ENCODE measurements around the gene ATP6V0C. TPM values are rescaled to one million over a fixed set of nuclear protein-coding genes. Genes with fewer than 3 reads are reported as not detected.

ATP6V0C gene
- polyA plus RNA-seq, 3 donors = 176 to 310 (median 187) TPM

DNA sequence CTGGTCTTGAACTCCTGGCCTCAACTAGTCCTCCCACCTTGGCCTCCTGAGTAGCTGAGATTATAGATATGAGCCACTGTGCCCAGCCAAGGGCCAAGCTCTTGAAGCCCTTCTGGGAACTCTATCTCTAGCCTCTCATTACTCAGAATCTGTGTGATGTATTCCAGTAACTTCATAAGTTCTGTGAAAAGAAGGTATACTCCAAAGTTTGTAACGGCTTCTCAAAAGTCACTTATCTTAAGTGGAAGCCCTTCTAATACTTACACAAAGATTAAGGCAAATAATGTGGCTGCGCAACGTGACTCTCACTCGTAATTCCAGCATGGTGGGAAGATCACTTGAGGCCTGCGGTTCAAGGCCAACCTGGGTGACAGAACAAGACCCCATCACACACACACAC is 19.1 kb upstream of the ATP6V0C start:
- Histone ChIP-seq H3K27ac (ENCODE audit: low read depth in 1 of 2, low read length in 2 of 2) (peak overlapping the region; percentile 13 to 60), H3K4me2 (replicated peaks; ENCODE audit: extremely low read depth, low read length, poor library complexity, severe bottlenecking) (no peak overlapping the region), H3K4me3 (replicated peaks in 1 of 3; ENCODE audit: low read depth in 2 of 3, low read length in 3 of 3) (no peak overlapping the region), H2AFZ (ENCODE audit: insufficient read depth, low read depth, low read length, poor library complexity, severe bottlenecking) (peak overlapping the region; percentile 11), H4K20me1 (ENCODE audit: insufficient read depth, low read length) (no peaks in the 10 kb centered on the region), H3K9me3 (replicated peaks in 1 of 2; ENCODE audit: control insufficient read depth in 1 of 2, insufficient read depth in 1 of 2, low read length in 2 of 2) (no peaks in the 10 kb centered on the region), H3K27me3 (ENCODE audit: control insufficient read depth in 2 of 2, insufficient read depth in 2 of 2, low read length in 2 of 2) (no peaks in the 10 kb centered on the region), H3K4me1 (ENCODE audit: control insufficient read depth in 1 of 2, insufficient read depth in 2 of 2, low read length in 2 of 2) (peaks cover 5 to 7% of the 10 kb centered on the region in 2 donors), H3K9ac (ENCODE audit: insufficient read depth, low read length, poor library complexity, severe bottlenecking) (no peak overlapping the region), H3K79me2 (ENCODE audit: insufficient read depth, low read length) (peaks cover 22% of the 10 kb centered on the region), H3K36me3 (replicated peaks in 1 of 2; ENCODE audit: control insufficient read depth in 1 of 2, insufficient read depth in 2 of 2, low read length in 2 of 2) (peaks cover 23 to 44% of the 10 kb centered on the region in 2 donors)
- WGBS (ENCODE audit: insufficient coverage) = no CpG with 5 or more reads among the region's 5 CpGs
- no peak for DNase-seq
- H3K27me3 Mint-ChIP-seq (ENCODE audit: low read depth in 3 of 3) = no peaks in the 10 kb centered on the region
- peaks cover 31 to 45% of the 10 kb centered on the region in 2 donors for H3K36me3 Mint-ChIP-seq
- no peak overlapping the region for H3K4me3 Mint-ChIP-seq
- peak overlapping the region in 5 of 7 donors; percentile 46 to 76 (median 64) for H3K27ac Mint-ChIP-seq
- H3K4me1 Mint-ChIP-seq = peaks cover 4% of the 10 kb centered on the region
- H3K9me3 Mint-ChIP-seq = peaks cover 0 to 5% (median 2%) of the 10 kb centered on the region in 7 donors
- TF ChIP-seq, protein P1, sequence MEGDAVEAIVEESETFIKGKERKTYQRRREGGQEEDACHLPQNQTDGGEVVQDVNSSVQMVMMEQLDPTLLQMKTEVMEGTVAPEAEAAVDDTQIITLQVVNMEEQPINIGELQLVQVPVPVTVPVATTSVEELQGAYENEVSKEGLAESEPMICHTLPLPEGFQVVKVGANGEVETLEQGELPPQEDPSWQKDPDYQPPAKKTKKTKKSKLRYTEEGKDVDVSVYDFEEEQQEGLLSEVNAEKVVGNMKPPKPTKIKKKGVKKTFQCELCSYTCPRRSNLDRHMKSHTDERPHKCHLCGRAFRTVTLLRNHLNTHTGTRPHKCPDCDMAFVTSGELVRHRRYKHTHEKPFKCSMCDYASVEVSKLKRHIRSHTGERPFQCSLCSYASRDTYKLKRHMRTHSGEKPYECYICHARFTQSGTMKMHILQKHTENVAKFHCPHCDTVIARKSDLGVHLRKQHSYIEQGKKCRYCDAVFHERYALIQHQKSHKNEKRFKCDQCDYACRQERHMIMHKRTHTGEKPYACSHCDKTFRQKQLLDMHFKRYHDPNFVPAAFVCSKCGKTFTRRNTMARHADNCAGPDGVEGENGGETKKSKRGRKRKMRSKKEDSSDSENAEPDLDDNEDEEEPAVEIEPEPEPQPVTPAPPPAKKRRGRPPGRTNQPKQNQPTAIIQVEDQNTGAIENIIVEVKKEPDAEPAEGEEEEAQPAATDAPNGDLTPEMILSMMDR (IDR thresholded peaks at IDR 0.05) = no peak
- intact Hi-C loops (cut with micrococcal nuclease) = no loop called here

DNA sequence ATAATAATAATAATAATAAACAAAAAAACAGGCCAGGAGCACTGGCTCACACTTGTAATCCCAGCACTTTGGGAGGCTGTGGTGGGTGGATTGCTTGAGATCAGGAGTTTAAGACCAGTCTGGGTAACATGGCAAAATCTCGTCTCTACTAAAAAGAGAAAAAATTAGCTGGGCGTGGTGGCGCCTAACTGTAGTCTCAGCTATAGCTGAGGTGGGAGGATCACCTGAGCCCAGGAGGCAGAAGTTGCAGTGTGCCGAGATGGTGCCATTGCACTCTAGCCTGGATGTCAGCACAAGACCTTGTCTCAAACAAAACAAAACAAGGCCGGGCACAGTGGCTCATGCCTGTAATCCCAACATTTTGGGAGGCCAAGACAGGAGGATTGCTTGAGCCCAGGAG is 18.7 kb upstream of the ATP6V0C start:
- Mint-ChIP-seq H3K27me3 (ENCODE audit: low read depth in 3 of 3) (no peaks in the 10 kb centered on the region), H3K4me3 (no peak overlapping the region), H3K27ac (no peak overlapping the region), H3K4me1 (peaks cover 4% of the 10 kb centered on the region), H3K36me3 (peaks cover 29 to 44% of the 10 kb centered on the region in 2 donors), H3K9me3 (peaks cover 0 to 5% (median 2%) of the 10 kb centered on the region in 7 donors)
- peaks cover 23 to 41% of the 10 kb centered on the region in 2 donors for H3K36me3 ChIP-seq (replicated peaks in 1 of 2; ENCODE audit: control insufficient read depth in 1 of 2, insufficient read depth in 2 of 2, low read length in 2 of 2)
- H3K4me2 ChIP-seq (replicated peaks; ENCODE audit: extremely low read depth, low read length, poor library complexity, severe bottlenecking) = no peak overlapping the region
- no peaks in the 10 kb centered on the region for H3K9me3 ChIP-seq (replicated peaks in 1 of 2; ENCODE audit: control insufficient read depth in 1 of 2, insufficient read depth in 1 of 2, low read length in 2 of 2)
- 96% methylated on average over 5 of the region's 5 CpGs for WGBS (ENCODE audit: insufficient coverage)
- TF ChIP-seq, protein P1 (IDR thresholded peaks at IDR 0.05) = no peak
- no peak overlapping the region for H3K4me3 ChIP-seq (replicated peaks in 1 of 3; ENCODE audit: low read depth in 2 of 3, low read length in 3 of 3)
- no peak overlapping the region for H3K27ac ChIP-seq (ENCODE audit: low read depth in 1 of 2, low read length in 2 of 2)
- no peaks in the 10 kb centered on the region for H4K20me1 ChIP-seq (ENCODE audit: insufficient read depth, low read length)
- peaks cover 17% of the 10 kb centered on the region for H3K79me2 ChIP-seq (ENCODE audit: insufficient read depth, low read length)
- no peak overlapping the region for H3K9ac ChIP-seq (ENCODE audit: insufficient read depth, low read length, poor library complexity, severe bottlenecking)
- no peak for DNase-seq
- H3K27me3 ChIP-seq (ENCODE audit: control insufficient read depth in 2 of 2, insufficient read depth in 2 of 2, low read length in 2 of 2) = no peaks in the 10 kb centered on the region
- H2AFZ ChIP-seq (ENCODE audit: insufficient read depth, low read depth, low read length, poor library complexity, severe bottlenecking) = no peak overlapping the region
- peaks cover 5 to 7% of the 10 kb centered on the region in 2 donors for H3K4me1 ChIP-seq (ENCODE audit: control insufficient read depth in 1 of 2, insufficient read depth in 2 of 2, low read length in 2 of 2)
- intact Hi-C loops (cut with micrococcal nuclease) = no loop called here

All from CD14-positive monocyte (primary cell).